ENCODE results near the gene TUBA3E.
"Not testable (repeated sequence)": the region's sequence is repeated elsewhere in the genome, so short reads cannot be mapped to it uniquely, and the experiment has no call there.

Gene TUBA3E

DNA sequence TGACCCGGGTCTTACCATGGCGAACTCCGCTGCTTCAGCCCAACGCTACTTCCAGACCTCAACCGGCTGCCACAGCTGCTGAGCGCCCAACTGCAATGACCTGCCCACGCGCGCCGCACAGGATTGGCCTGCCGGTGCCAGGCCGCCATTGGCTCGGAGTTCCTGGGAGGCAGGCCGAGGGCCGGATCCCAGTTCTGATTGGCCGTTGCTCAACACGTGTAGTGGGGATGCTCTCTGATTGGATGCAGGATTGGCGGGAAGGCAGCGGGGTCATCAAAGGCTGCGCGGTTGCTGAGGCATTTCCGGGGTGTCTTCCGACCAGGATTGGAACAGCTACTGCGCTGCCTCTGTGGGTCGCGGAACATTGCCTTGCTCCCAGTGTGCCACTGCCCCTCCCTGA lies at the start of gene TUBA3E:
Gene TUBA3E (minus strand): TSS at position 97 of the 400 bp plus-strand sequence. CDS start 79 bp downstream, at position 18.
- in situ Hi-C loops (cut with MboI; ENCODE audit: low pct_unique_long_range_greater_than_20kb, low sequenced_read_pairs), result no loop called here
- no peak for DNase-seq

DNA sequence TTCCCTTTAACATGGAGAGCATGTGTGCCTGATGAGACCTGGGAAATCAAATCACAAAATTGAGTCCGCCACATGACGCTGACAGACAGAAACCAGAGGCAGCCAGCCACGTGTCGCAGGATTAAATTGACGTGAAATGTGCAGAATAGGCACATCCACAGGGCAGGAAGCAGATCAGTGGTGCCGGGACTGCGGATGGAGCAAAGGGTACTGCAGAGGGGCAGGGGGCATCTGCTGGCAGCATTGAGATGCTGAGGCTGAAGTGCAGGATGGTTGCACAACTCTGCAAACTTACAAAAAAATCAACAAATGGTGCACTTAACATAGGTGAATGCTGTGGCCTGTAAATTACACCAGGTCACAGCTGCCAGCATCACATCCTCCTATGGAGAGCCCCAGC lies 48.2 kb upstream of the TUBA3E start:
- DNase-seq, result no peak
- in situ Hi-C loops (cut with MboI; ENCODE audit: low pct_unique_long_range_greater_than_20kb, low sequenced_read_pairs), result no loop called here

DNA sequence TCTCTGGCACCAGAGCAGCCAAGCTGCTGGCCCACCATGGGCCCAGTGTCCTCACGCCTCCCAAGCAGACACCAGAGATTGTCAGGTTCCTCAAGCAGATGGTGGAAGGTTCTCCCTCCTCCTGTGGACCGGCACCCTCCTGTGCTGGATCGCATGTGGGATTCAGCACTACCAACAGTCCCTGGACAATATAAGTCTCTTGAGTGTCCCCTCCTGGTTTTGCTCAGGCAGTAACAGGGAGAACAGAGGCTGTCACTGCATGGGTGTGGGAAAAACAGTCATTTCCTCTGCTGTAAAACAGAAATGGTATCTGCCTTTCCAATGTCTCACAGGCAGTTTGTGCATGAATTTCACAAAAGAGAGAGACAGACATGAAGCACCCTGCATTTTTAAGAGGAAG lies 47.7 kb upstream of the TUBA3E start:
- in situ Hi-C loops (cut with MboI; ENCODE audit: low pct_unique_long_range_greater_than_20kb, low sequenced_read_pairs), result no loop called here
- DNase-seq, result no peak

DNA sequence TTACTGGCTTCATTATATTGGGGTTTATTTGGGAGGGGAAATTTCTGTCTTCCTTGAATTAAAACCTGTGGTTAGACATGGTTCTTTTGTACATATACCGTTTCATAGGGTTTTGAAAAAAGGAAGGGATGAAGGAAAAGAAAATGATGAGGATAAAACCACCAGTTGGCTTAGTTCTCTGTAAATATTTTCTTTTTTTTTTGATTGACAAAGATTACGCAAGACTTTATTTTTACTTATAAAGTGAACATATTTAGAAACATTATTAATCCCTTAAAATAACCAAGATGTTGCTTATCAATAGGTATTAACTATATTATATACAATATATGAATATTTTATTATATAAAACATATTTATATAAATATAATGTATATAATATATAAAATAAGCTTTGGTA lies 45.1 kb upstream of the TUBA3E start:
- DNase-seq, result no peak
- in situ Hi-C loops (cut with MboI; ENCODE audit: low pct_unique_long_range_greater_than_20kb, low sequenced_read_pairs), result no loop called here

DNA sequence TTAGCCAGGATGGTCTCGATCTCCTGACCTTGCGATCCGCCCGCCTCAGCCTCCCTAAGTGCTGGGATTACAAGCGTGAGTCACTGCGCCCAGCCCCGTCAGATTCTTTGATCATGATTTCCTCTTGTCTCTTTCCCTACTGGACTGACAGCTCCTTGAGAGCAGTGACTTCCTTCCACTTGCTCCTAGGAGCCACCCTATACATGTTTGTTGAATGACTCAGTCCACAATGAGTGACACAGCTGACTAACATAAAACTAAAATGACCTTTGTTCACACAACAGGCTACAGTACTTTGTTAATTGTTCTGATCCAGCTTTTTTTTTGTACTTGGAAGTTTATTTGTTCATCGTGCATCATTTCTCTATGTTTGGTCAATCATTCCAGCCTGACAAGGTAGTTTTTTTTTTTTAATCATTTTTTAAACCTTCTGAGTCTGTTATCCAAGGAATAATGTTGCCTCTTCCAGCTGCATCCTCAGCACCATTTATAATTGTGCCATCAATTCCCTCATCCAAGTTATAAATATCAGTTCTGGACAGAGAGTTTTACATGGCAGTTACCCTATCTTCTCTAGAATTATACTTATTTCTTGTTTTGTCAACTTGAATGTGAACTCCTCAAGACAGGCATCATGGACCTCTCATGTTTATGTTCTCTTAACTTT lies 42.9 kb upstream of the TUBA3E start:
- DNase-seq, result no peak
- in situ Hi-C loops (cut with MboI; ENCODE audit: low pct_unique_long_range_greater_than_20kb, low sequenced_read_pairs), result no loop called here

DNA sequence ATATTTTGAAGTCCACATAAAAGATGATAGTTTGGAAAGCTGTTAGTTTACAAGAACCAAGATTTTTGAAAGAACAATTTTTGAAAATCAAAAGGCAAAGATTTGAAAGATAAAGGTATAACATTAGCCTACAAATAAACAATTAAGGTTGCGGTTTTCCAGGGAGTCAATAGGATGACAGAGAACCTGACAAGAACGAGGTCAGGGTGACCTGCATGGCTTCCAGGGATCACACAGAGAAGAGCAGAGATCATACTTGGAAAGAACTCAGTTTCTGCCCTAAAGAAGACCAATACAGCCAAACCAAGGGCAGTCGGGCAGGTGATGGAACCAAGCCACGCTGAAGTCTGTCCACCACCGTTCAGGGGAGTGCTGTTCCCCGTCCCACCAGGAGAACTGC lies 41.3 kb upstream of the TUBA3E start:
- in situ Hi-C loops (cut with MboI; ENCODE audit: low pct_unique_long_range_greater_than_20kb, low sequenced_read_pairs); DNase-seq: not testable (repeated sequence)

DNA sequence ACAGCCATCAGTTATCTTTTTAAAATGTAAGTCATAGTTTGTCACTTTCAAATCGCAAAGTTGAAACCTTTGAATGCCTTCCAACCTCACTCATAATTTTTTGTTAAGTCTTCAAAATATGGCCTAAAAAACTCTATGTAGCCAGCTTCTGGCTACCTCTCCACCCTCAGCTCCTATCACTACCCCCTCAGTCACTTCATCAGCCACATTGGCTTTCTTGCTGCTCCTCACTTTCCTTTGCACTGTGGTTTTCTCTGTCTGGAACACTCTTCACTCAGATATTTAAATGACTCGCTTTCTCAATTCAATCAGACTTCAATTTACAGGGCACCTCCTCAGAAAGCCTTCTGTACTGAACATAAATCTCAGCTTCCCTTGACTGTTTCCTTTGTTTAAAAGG lies 34.8 kb upstream of the TUBA3E start:
- DNase-seq; in situ Hi-C loops (cut with MboI; ENCODE audit: low pct_unique_long_range_greater_than_20kb, low sequenced_read_pairs): not testable (repeated sequence)

DNA sequence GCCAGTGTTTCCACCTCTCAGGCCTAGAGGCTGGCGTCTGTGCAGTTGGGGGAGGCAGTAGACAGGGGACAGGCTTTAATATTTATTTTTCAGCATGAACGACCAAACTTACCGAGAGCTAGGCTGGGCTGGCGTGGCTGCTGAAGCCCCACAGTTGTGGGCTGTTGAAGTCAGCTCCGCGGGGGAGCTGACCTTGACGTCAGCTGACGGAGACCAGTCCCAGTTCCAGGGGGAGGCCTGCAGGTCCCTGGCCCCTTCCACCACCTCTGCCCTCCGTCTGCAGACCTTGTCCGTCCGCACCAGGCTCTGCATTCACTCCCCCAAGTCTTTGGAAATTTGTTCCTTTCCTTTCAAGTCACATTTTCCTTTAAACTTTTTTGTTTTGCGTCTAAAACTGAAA lies 33.4 kb upstream of the TUBA3E start:
- in situ Hi-C loops (cut with MboI; ENCODE audit: low pct_unique_long_range_greater_than_20kb, low sequenced_read_pairs), result no loop called here
- no peak for DNase-seq

DNA sequence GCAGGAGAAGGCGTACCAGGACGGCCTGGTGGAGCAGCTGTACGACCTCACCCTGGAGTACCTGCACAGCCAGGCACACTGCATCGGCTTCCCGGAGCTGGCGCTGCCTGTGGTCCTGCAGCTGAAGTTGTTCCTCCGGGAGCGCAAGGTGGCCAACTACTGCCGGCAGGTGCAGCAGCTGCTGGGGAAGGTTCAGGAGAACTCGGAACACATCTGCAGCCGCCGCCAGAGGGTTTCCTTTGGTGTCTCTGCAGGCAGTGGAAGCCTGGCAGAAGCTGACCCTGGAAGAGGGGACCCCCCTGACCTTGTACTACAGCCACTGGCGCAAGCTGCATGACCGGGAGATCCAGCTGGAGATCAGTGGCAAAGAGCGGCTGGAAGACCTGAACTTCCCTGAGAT lies 32.7 kb upstream of the TUBA3E start:
- DNase-seq; in situ Hi-C loops (cut with MboI; ENCODE audit: low pct_unique_long_range_greater_than_20kb, low sequenced_read_pairs): not testable (repeated sequence)

DNA sequence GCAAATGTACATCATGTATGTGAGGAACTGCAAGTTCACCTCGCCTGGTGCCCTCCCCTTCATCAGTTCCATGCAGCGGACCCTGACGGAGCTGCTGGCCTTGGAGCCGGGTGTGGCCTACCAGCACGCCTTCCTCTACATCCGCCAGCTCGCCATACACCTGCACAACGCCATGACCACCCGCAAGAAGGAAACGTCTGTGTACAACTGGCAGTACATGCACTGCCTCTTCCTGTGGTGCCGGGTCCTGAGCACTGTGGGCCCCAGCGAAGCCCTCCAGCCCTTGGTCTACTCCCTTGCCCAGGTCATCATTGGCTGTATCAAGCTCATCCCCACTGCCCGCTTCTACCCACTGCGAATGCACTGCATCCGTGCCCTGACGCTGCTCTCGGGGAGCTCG lies 32.1 kb upstream of the TUBA3E start:
- in situ Hi-C loops (cut with MboI; ENCODE audit: low pct_unique_long_range_greater_than_20kb, low sequenced_read_pairs); DNase-seq: not testable (repeated sequence)

DNA sequence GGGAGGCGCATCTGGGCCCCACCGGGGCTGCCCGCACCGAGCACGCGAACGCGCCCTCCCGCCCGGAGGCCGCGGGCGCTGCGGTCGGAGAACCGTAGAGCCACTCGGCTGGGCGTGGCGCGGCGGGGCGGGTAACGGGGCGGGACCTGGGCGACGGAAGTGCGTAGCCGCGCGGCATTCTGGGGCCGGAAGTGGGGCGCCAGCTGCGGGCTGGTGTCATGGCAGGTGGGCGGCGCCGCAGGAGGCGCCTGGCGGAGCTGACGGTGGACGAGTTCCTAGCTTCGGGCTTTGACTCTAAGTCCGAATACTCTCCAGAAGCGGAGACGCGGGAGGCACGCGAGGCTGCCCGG lies 30.9 kb upstream of the TUBA3E start:
- in situ Hi-C loops (cut with MboI; ENCODE audit: low pct_unique_long_range_greater_than_20kb, low sequenced_read_pairs); DNase-seq: not testable (repeated sequence)

DNA sequence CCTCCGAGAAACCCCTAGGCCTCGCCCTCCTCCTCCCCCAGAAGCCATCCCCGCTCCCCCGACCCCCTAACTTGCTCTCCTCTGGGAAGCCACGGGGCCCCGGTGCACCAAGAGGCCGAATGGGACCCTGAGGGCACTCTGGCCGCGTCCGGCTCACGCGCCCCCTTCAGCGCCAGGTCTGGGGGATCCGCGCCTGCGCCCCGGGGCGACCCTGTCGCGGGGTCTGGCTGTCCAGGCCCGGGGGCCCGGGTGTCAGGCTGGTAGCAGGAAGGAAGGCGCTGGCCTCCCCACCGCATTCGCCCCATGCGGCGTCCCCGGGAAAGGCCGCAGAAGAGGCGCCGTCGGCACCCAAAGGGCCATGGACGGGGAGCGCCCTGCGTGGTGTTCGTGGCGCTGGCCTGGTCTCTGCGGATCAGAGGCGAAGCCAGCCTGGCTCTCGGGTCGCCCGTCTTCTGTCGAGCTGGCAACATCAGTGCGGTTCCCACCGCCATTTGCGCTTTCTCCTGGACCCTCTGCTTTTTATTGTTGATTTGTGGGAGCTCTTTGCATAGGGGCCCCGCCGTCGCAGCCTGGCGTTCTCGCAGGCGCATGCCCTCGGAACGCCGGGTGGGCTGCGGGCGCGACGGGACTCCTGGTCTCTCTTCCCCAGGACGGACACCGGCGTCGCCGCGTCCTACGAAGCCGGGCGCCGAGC lies 30.4 kb upstream of the TUBA3E start:
- in situ Hi-C loops (cut with MboI; ENCODE audit: low pct_unique_long_range_greater_than_20kb, low sequenced_read_pairs); DNase-seq: not testable (repeated sequence)

DNA sequence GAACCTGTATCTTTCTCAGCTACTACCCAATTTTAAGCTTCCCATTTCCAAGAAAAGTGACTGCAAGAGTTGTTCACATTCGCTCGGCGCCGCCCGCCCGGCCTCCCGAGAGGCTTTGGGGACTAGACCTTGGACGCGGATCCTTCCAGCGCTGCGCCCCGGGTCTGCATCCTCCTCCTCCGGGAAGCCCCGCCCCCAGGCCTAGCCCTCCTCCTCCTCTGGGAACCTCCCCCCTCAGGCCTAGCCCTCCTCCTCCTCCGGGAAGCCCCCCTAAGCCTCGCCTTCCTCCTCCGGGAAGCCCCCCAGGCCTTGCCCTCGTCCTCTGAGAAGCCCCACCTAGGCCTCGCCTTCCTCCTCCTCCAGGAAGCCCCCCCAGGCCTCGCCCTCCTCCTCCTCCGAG lies 29.8 kb upstream of the TUBA3E start:
- DNase-seq; in situ Hi-C loops (cut with MboI; ENCODE audit: low pct_unique_long_range_greater_than_20kb, low sequenced_read_pairs): not testable (repeated sequence)

DNA sequence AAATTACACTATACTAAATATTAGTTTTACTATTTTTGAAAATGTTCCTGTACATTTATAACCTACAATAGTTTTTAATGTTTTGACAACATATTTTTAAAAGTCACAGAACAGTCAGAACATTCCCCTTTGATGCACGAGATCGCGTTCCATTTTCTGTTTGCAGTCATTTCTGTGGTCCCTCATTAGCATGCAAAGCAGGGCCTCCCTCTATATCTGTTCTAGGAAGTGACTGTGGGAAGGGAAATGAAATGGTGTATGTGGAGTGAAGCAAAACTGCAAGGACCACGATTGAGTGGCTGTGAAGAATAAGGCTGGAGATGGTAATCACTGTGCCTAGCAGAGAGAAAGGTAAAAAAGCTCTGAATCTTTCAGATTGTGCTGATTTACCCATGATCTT lies 24.3 kb upstream of the TUBA3E start:
- in situ Hi-C loops (cut with MboI; ENCODE audit: low pct_unique_long_range_greater_than_20kb, low sequenced_read_pairs); DNase-seq: not testable (repeated sequence)

DNA sequence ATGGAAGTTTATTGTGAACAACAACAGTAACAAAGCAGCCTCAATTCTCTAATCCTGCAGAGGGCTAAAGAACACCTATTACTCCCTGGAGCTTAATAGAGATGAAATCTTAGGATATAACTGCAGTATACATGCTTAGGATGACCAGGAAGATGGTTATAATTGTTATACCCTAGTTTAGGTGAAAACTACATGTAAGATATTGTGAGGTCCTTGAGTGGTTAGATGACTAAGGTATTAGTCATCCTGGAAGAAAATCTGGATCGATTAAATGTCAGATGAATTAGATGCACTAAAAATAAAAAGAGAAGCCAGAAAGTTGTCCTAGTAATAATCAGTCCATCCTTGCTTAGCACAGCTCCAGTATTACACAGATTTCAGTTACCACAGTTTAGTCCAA lies 22.3 kb upstream of the TUBA3E start:
- DNase-seq; in situ Hi-C loops (cut with MboI; ENCODE audit: low pct_unique_long_range_greater_than_20kb, low sequenced_read_pairs): not testable (repeated sequence)

DNA sequence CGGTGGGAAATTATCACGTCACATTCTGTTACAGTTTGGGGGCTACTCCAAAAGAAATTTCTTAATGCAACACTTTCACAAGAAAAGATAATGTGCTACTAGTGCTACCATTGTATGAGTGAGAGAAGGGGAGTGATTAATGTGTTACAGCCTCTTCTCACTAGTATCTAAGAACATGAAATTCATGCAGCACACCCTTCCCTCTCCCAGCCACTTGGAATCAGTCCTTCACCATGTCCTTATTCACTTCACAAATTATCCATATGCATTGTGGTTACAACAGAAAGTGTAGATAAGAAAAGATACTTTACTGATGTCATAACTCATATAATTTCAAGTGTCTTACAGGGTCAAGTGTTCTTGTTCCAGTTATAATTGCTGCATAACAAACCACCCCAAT lies 20.9 kb upstream of the TUBA3E start:
- DNase-seq; in situ Hi-C loops (cut with MboI; ENCODE audit: low pct_unique_long_range_greater_than_20kb, low sequenced_read_pairs): not testable (repeated sequence)

DNA sequence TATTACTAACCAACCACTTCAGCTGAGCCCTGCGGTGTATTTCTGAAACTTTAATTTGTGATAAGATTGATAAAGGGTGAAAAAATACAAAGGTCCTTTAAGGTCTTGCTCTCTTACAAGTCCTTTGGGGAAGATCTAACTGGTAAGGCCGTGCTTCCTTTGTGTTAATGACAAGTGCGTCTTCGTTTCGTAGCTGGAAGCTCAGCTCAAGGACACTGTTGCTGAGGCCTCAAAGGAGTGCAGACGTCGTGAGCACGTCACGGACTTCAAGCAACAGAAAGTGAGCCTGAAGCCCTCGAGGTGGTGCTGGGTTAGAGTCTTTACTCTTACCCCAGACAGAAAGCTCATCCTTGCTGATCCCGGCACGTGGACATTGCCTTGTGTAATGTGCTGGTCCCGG lies 8.8 kb upstream of the TUBA3E start:
- in situ Hi-C loops (cut with MboI; ENCODE audit: low pct_unique_long_range_greater_than_20kb, low sequenced_read_pairs); DNase-seq: not testable (repeated sequence)

DNA sequence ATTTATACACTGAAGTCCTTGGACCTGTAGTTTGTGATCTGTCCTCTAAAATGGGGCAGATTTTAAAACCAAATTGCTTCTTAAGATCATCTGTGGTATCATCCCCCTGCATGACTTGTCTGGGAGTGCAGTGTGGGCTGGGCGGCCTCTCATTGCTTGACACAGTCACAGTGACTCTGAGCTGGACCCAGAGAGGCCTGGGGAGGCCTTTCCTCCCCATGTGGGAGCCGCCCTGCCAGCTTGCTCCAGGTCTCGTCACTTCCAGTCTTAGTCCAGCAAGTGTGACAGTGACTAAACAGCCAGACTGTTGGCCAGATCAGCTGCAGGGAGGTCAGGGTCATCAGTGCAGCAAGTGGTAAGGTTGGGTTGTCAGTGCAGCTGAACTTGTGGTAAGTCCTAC lies 4.9 kb upstream of the TUBA3E start:
- in situ Hi-C loops (cut with MboI; ENCODE audit: low pct_unique_long_range_greater_than_20kb, low sequenced_read_pairs); DNase-seq: not testable (repeated sequence)

DNA sequence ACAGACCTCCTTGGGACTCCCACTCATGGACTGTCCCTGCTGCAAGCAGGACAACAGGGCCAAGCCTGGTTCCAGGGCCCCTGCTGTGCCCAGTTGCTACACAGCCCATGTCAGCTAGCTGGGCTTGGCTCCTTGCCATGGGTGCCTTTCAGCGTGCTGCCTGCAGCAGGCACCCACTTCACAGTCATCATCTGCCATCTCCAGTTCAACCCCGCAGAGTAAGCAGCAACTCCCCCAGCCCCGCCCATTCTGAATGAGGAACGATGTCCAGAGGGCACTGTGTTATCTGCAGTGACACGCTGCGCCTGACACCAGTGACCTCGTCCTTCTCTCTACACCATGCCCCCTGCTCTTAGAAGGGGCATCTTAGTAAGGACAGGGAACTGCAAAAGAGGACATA lies 4.3 kb upstream of the TUBA3E start:
- DNase-seq, result peak; percentile 38
- in situ Hi-C loops (cut with MboI; ENCODE audit: low pct_unique_long_range_greater_than_20kb, low sequenced_read_pairs), result not testable (repeated sequence)

DNA sequence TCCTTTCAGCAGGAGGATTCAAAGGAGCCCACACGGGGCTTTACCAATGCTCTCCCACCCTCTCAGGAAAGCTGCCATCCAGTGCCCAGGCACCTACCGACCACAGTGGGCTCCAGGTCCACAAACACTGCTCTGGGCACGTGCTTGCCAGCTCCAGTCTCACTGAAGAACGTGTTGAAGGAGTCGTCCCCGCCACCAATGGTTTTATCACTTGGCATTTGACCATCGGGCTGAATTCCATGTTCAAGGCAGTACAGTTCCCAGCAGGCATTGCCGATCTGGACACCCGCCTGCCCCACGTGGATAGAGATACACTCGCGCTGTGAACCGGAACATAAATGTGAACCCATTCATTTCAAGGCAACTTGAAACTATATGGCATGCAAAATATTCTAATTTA lies 2.2 kb downstream of the TUBA3E start:
- in situ Hi-C loops (cut with MboI; ENCODE audit: low pct_unique_long_range_greater_than_20kb, low sequenced_read_pairs); DNase-seq: not testable (repeated sequence)
